ENCODE results near the gene DMRT1.

DNA sequence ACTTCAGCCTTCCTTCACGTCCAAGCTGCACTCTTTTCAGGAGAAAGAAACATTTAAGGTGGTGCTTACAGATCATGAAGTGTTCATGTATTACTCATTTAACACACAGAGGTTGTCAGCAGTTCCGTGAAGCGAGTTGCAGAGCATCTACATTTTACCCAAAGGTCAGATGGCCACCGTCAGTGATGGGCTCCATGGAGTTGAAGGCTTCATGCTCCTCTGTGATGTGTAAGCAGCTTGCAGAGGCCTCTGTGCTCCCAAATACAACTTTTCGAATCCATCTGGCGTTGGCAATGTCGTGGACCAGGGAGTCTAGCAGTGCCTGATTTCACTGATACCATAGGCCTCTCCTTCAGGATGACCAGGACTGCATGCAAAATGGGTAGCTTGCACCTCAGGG is 81.2 kb downstream of the DMRT1 start:
- TF ChIP-seq, protein P1, sequence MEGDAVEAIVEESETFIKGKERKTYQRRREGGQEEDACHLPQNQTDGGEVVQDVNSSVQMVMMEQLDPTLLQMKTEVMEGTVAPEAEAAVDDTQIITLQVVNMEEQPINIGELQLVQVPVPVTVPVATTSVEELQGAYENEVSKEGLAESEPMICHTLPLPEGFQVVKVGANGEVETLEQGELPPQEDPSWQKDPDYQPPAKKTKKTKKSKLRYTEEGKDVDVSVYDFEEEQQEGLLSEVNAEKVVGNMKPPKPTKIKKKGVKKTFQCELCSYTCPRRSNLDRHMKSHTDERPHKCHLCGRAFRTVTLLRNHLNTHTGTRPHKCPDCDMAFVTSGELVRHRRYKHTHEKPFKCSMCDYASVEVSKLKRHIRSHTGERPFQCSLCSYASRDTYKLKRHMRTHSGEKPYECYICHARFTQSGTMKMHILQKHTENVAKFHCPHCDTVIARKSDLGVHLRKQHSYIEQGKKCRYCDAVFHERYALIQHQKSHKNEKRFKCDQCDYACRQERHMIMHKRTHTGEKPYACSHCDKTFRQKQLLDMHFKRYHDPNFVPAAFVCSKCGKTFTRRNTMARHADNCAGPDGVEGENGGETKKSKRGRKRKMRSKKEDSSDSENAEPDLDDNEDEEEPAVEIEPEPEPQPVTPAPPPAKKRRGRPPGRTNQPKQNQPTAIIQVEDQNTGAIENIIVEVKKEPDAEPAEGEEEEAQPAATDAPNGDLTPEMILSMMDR (conservative IDR thresholded peaks at IDR 0.05 in 1 of 2, IDR thresholded peaks at IDR 0.05 in 1 of 2; ENCODE audit: low read depth in 1 of 2, low read length in 2 of 2): no peak
- TF ChIP-seq EZH2 (IDR thresholded peaks at IDR 0.05; ENCODE audit: low read length, missing control alignments): no peak

All from fibroblast of lung (primary cell).